HFFc6 (cell line): ENCODE results near the gene CDR2. TPM values are rescaled to one million over a fixed set of nuclear protein-coding genes. Genes with fewer than 3 reads are reported as not detected.
A peak's percentile ranks its signal among the peaks of the same experiment; 100 is the strongest.

Source experiments
- DNase-seq: peaks from one replicate; pipeline ENCODE4 v3.0.0-alpha.2; 2018
- H3K27ac Mint-ChIP-seq: 2 replicates; pipeline ENCODE4 v1.8.0; 2020; ENCODE audit warnings: mild to moderate bottlenecking, mixed read lengths
- H3K27me3 Mint-ChIP-seq: 2 replicates; pipeline ENCODE4 v1.8.0; 2021; ENCODE audit warnings: mild to moderate bottlenecking, moderate library complexity, mixed read lengths; ENCODE audit not compliant: insufficient read depth
- H3K36me3 Mint-ChIP-seq: 2 replicates; pipeline ENCODE4 v1.8.0; 2021; ENCODE audit warnings: low read depth, mixed read lengths
- H3K4me1 Mint-ChIP-seq: 2 replicates; pipeline ENCODE4 v1.8.0; 2020; ENCODE audit warnings: low read depth, mixed read lengths
- H3K4me3 Mint-ChIP-seq: 2 replicates; pipeline ENCODE4 v1.8.0; 2020; ENCODE audit warnings: mild to moderate bottlenecking, moderate library complexity, mixed read lengths
- H3K9me3 Mint-ChIP-seq: 2 replicates; pipeline ENCODE4 v1.8.0; 2020; ENCODE audit warnings: mild to moderate bottlenecking, mixed read lengths
- long read RNA-seq: library from polyadenylated mRNA; unstranded; transcript quantifications from one replicate; pipeline ENCODE4 v2.0.0, GENCODE V29; 2019
- total RNA-seq, 6 experiments: library from RNA; stranded (reverse); fragmentation: NEBNext Ultra II Directional; extraction: Animal tissue kit (Norgen Biotek cat#: 25700); gene quantifications; 2 replicates in 1 of 6; 3 replicates in 5 of 6; pipeline ENCODE4 v1.2.3, GENCODE V29; 2021
- TF ChIP-seq, protein P1 (sequence below): fragments of 200-600 bp; sonication (generic); IDR thresholded peaks from 2 replicates; pipeline ENCODE4 v1.5.0; 2021; ENCODE audit warnings: antibody characterized with exemption, mild to moderate bottlenecking

The CDR2 gene
- 10 to 100 TPM; 35.9 to 43.4 (median 39.1) TPM for total RNA-seq
- long read RNA-seq, partial matches to known transcripts, result 1 of 7 reads
- long read RNA-seq, other reads (novel, unspliced or antisense), result 5 of 7 reads

- Mint-ChIP-seq H3K27me3 (peaks cover 3% of the 10 kb centered on the region; the same call in 1 of the 2 replicates), H3K36me3 (peaks cover 28% of the 10 kb centered on the region), H3K27ac (peak within 1 kb of the TSS; percentile 90), H3K9me3 (no peaks in the 10 kb centered on the region), H3K4me3 (peak within 1 kb of the TSS; percentile 97), H3K4me1 (peaks cover 51% of the 10 kb centered on the region)
- TF ChIP-seq, protein P1, sequence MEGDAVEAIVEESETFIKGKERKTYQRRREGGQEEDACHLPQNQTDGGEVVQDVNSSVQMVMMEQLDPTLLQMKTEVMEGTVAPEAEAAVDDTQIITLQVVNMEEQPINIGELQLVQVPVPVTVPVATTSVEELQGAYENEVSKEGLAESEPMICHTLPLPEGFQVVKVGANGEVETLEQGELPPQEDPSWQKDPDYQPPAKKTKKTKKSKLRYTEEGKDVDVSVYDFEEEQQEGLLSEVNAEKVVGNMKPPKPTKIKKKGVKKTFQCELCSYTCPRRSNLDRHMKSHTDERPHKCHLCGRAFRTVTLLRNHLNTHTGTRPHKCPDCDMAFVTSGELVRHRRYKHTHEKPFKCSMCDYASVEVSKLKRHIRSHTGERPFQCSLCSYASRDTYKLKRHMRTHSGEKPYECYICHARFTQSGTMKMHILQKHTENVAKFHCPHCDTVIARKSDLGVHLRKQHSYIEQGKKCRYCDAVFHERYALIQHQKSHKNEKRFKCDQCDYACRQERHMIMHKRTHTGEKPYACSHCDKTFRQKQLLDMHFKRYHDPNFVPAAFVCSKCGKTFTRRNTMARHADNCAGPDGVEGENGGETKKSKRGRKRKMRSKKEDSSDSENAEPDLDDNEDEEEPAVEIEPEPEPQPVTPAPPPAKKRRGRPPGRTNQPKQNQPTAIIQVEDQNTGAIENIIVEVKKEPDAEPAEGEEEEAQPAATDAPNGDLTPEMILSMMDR, result no peak
- peak; percentile 97 for DNase-seq
Measured at GRCh38 chr16:22374311-22375116, at the start of gene CDR2. Gene CDR2 (minus strand): TSS chr16:22374619. CDS start chr16:22374309, 310 bp downstream.

DNA sequence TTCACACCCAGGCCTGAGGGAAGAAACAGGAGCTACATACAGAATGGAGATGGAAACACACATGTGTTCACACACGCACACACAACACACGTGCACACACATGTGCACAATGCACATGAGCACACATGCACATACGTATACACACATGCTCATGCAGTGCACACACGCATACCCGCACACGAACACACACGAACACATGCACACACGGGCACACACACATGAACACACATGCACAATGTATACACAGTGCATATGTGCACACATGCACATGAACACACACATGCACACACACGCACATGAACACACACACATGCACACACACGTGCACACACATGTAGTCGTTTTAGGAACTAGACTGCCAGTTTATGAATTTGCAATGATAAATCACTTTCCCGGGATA, 49.3 kb upstream of the CDR2 start:
- Mint-ChIP-seq H3K9me3 (no peaks in the 10 kb centered on the region), H3K36me3 (peaks cover 34% of the 10 kb centered on the region)

GRCh38 chr16:22421136-22421535, 46.7 kb upstream of the CDR2 start:
- Mint-ChIP-seq H3K27me3 (no peaks in the 10 kb centered on the region), H3K4me3 (no peak overlapping the region)
- DNase-seq, result no peak

More for the DNA sequence above, 49.3 kb upstream of the CDR2 start:
- H3K27me3 Mint-ChIP-seq, result no peaks in the 10 kb centered on the region
- no peak for DNase-seq
- peak overlapping the region; percentile 93 for H3K27ac Mint-ChIP-seq
- peak overlapping the region; percentile 81; the same call in 1 of the 2 replicates for H3K4me3 Mint-ChIP-seq
- TF ChIP-seq, protein P1, result no peak
- H3K4me1 Mint-ChIP-seq, result peaks cover 22% of the 10 kb centered on the region

DNA sequence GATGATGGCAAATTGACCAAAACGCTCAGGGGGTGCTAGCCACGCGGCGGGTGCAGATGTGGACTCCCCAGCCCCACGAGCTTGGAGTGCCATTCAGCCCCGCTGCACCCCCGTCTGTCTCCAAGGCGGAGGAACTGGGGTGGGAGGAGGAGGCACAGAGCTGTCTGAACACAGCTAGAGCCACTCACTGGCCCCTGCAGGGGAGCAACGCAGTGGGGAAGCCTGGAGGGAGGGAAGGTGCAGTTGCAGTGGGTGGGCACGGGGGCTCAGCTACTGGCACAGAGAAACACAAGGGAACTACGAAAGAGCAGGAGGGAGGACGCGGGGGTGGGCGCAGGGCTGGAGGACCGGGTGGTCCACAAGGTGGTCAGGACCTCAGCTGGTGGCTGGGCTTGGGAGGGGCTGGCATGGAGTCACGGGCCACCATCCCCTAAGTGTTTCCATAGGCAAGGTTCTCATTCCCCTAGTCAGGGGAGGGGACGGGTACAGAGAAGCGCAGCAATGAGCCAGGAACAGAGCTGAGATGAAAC, 46.3 kb upstream of the CDR2 start:
- H3K4me1 Mint-ChIP-seq, result peaks cover 22% of the 10 kb centered on the region

More at GRCh38 chr16:22421136-22421535, 46.7 kb upstream of the CDR2 start:
- Mint-ChIP-seq H3K4me1 (peaks cover 22% of the 10 kb centered on the region), H3K36me3 (peaks cover 34% of the 10 kb centered on the region), H3K9me3 (no peaks in the 10 kb centered on the region), H3K27ac (no peak overlapping the region)
- TF ChIP-seq, protein P1, result no peak

GRCh38 chr16:22419908-22420307, 45.5 kb upstream of the CDR2 start:
- no peak overlapping the region for H3K27ac Mint-ChIP-seq
- peaks cover 17% of the 10 kb centered on the region for H3K4me1 Mint-ChIP-seq
- no peak for DNase-seq
- no peaks in the 10 kb centered on the region for H3K9me3 Mint-ChIP-seq
- H3K27me3 Mint-ChIP-seq, result no peaks in the 10 kb centered on the region
- H3K36me3 Mint-ChIP-seq, result peaks cover 34% of the 10 kb centered on the region
- no peak overlapping the region for H3K4me3 Mint-ChIP-seq
- TF ChIP-seq, protein P1, result no peak

More for the DNA sequence above, 46.3 kb upstream of the CDR2 start:
- no peaks in the 10 kb centered on the region for H3K9me3 Mint-ChIP-seq
- TF ChIP-seq, protein P1, result no peak
- no peak overlapping the region for H3K27ac Mint-ChIP-seq
- H3K27me3 Mint-ChIP-seq, result no peaks in the 10 kb centered on the region
- H3K4me3 Mint-ChIP-seq, result no peak overlapping the region
- peaks cover 34% of the 10 kb centered on the region for H3K36me3 Mint-ChIP-seq
- no peak for DNase-seq
